ENCODE data around the gene TANGO2. TPM values are rescaled to one million over a fixed set of nuclear protein-coding genes. Genes with fewer than 3 reads are reported as not detected.

TANGO2 gene
- total and polyA plus RNA-seq, 9 of the 15 experiments (the other 6 are each of a cell fraction or from before 2014, with no cell fraction given), result 15.5 to 94.9 (median 70.1) TPM

DNA sequence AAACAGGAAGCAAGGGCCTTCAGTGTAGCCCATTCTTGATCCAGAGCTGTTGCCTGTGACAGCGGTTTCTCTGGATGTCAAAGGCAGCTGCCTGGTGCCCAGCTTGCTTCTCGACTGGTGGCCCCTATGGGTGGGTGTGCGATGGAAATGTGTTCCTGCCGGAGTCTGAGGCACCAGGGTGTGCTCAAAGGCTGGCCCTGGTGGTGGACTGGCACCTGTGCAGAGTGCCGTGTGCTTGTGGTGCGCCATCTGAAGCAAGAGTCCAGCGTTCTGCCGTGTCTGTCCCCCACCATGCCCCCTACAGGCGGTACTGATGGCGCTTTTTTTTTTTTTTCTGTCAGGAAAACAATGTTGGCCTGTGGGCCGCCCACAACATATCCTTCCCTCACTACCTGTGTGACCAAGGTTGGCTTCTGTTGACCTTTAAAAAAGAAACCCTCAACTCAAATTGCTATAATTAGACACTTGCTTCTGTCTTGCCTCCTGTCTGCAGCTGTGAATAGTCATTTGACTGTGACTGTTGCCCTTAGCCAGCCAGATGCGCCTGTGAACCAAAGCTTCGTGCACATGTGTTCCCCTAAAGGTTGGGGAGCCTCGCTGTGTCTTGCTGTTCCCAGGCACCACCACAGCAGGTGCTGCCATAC lies 90.3 kb downstream of the TANGO2 start (continued):
- TF ChIP-seq, protein P1, sequence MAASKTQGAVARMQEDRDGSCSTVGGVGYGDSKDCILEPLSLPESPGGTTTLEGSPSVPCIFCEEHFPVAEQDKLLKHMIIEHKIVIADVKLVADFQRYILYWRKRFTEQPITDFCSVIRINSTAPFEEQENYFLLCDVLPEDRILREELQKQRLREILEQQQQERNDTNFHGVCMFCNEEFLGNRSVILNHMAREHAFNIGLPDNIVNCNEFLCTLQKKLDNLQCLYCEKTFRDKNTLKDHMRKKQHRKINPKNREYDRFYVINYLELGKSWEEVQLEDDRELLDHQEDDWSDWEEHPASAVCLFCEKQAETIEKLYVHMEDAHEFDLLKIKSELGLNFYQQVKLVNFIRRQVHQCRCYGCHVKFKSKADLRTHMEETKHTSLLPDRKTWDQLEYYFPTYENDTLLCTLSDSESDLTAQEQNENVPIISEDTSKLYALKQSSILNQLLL (CRISPR knock-in tag; IDR thresholded peaks at IDR 0.05; ENCODE audit: borderline replicate concordance), result no peak
- TF ChIP-seq SRF (CRISPR knock-in tag; IDR thresholded peaks at IDR 0.05), result peak in 1 of 2 experiments; percentile 59; a peak in 1 of 4 replicates
- TF ChIP-seq ZC3H8 (IDR thresholded peaks at IDR 0.05), result 0 out of 2 replicates have a peak, but pooled peaks have one; percentile 27
- peak; percentile 63; the same call in 1 of the 2 replicates for TF ChIP-seq ZNF695 (CRISPR knock-in tag; IDR thresholded peaks at IDR 0.05)
- TF ChIP-seq RFX1 (IDR thresholded peaks at IDR 0.05), result no peak
- TF ChIP-seq, protein P2, sequence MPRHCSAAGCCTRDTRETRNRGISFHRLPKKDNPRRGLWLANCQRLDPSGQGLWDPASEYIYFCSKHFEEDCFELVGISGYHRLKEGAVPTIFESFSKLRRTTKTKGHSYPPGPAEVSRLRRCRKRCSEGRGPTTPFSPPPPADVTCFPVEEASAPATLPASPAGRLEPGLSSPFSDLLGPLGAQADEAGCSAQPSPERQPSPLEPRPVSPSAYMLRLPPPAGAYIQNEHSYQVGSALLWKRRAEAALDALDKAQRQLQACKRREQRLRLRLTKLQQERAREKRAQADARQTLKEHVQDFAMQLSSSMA (CRISPR knock-in tag; IDR thresholded peaks at IDR 0.05), result no peak
- peak; percentile 51 for TF ChIP-seq CXXC5 (CRISPR knock-in tag; IDR thresholded peaks at IDR 0.05)
- TF ChIP-seq DDX20 (tag; IDR thresholded peaks at IDR 0.05; ENCODE audit: low read depth), result no peak
- TF ChIP-seq CHD2 (IDR thresholded peaks at IDR 0.05; ENCODE audit: low read depth, low read length), result peak; percentile 60
- 0 out of 2 replicates have a peak, but pooled peaks have one; percentile 22 for TF ChIP-seq CREB1 (IDR thresholded peaks at IDR 0.05)
- no peak for TF ChIP-seq CREB1 (CRISPR knock-in tag; IDR thresholded peaks at IDR 0.05)
- no peak for TF ChIP-seq TAL1 (IDR thresholded peaks at IDR 0.05)
- no peak for TF ChIP-seq ZHX1 (conservative IDR thresholded peaks at IDR 0.05; ENCODE audit: low read length)
- no peak for TF ChIP-seq CREBBP (IDR thresholded peaks at IDR 0.05; ENCODE audit: low read depth, low read length)
- TF ChIP-seq ZFP30 (CRISPR knock-in tag; IDR thresholded peaks at IDR 0.05; ENCODE audit: borderline replicate concordance), result no peak
- no peak for TF ChIP-seq PYGO2 (tag; IDR thresholded peaks at IDR 0.05)
- TF ChIP-seq ZNF121 (CRISPR knock-in tag; conservative IDR thresholded peaks at IDR 0.05), result no peak
- TF ChIP-seq ZNF696 (CRISPR knock-in tag; conservative IDR thresholded peaks at IDR 0.05), result peak; percentile 55; the same call in 1 of the 2 replicates
- TF ChIP-seq MYBL2 (IDR thresholded peaks at IDR 0.05; ENCODE audit: low read depth), result no peak
- no peak for TF ChIP-seq MYBL2 (CRISPR knock-in tag; IDR thresholded peaks at IDR 0.05; ENCODE audit: borderline replicate concordance)
- TF ChIP-seq, protein P3, sequence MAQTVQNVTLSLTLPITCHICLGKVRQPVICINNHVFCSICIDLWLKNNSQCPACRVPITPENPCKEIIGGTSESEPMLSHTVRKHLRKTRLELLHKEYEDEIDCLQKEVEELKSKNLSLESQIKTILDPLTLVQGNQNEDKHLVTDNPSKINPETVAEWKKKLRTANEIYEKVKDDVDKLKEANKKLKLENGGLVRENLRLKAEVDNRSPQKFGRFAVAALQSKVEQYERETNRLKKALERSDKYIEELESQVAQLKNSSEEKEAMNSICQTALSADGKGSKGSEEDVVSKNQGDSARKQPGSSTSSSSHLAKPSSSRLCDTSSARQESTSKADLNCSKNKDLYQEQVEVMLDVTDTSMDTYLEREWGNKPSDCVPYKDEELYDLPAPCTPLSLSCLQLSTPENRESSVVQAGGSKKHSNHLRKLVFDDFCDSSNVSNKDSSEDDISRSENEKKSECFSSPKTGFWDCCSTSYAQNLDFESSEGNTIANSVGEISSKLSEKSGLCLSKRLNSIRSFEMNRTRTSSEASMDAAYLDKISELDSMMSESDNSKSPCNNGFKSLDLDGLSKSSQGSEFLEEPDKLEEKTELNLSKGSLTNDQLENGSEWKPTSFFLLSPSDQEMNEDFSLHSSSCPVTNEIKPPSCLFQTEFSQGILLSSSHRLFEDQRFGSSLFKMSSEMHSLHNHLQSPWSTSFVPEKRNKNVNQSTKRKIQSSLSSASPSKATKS (CRISPR knock-in tag; IDR thresholded peaks at IDR 0.05), result no peak
- peak; percentile 5; the same call in 1 of the 2 replicates for TF ChIP-seq JUND (IDR thresholded peaks at IDR 0.05; ENCODE audit: borderline replicate concordance, low read depth, low read length)
- TF ChIP-seq JUND (tag; IDR thresholded peaks at IDR 0.05; ENCODE audit: borderline replicate concordance, low read depth, low read length), result no peak
- no peak for TF ChIP-seq ZNF24 (IDR thresholded peaks at IDR 0.05)

Measured in K562 (cell line).